ENCODE data around the gene GRK6. TPM values are rescaled to one million over a fixed set of nuclear protein-coding genes. Genes with fewer than 3 reads are reported as not detected.
A peak's percentile ranks its signal among the peaks of the same experiment; 100 is the strongest.

GRK6 gene
- total RNA-seq, 2 experiments from 2014 or later, result 186 to 192 TPM

DNA sequence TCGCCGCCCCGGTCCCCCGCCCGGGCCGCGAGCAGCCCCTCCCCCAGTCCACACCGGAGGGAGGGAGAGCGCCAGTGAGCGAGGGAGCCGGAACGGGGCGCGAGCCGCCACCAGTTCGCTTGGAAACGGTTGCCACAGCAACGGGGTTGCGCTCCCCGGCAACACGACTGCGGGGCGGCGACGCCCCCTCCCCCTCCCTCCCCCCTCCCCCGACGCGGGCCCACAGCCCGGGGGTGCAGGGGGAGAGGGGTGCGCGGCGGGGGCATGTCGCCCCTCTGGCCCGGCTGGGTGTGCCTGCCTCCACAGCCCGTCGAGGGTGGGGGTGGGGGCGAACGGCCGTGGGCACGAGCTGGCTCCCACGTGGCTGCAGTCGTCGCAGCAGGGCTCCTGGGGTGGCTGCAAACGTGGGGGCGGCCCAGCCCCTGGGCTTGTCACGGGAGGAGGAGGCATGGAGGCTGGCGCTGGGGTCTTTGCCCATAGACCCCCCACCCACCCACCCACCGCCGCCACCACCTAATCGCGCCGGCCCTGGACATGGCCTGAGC lies 20.7 kb downstream of the GRK6 start:
- intact Hi-C loops (cut with DNase I, micrococcal nuclease), result no loop called here
- H3K4me1 ChIP-seq (ENCODE audit: insufficient read depth, low read length), result peaks cover 70% of the 10 kb centered on the region
- peak; percentile 58 to 93 (median 74) for DNase-seq
- H3K36me3 ChIP-seq (ENCODE audit: insufficient read depth, low read length), result peaks cover 11% of the 10 kb centered on the region
- ChIA-PET POLR2A (interaction anchor here (0.8 to 15.3 kb wide), 11 partner anchors 7 to 910 kb away, joined by 3 to 661 read pairs (median 15); partner anchors contain the start of genes F12, GRK6, PFN3 and RNF44), CTCF (interaction anchor here (0.6 to 16.6 kb wide), 8 partner anchors 8 to 772 kb away, joined by 3 to 352 read pairs (median 7); partner anchors contain the start of genes F12, PFN3, PRELID1 and RAB24)
- peak overlapping the region; percentile 19 for H3K4me3 ChIP-seq (ENCODE audit: low read length)
- Mint-ChIP-seq H3K27me3 (no peaks in the 10 kb centered on the region), H3K9me3 (no peaks in the 10 kb centered on the region), H3K27ac (peak overlapping the region; percentile 81), H3K36me3 (ENCODE audit: low read depth) (peaks cover 28% of the 10 kb centered on the region), H3K4me3 (no peak overlapping the region), H3K4me1 (ENCODE audit: low read depth) (peaks cover 57% of the 10 kb centered on the region)
- H3K9me3 ChIP-seq (ENCODE audit: control insufficient read depth in 1 of 2, insufficient read depth in 1 of 2, low read length in 2 of 2), result no peaks in the 10 kb centered on the region
- TF ChIP-seq, protein P1, sequence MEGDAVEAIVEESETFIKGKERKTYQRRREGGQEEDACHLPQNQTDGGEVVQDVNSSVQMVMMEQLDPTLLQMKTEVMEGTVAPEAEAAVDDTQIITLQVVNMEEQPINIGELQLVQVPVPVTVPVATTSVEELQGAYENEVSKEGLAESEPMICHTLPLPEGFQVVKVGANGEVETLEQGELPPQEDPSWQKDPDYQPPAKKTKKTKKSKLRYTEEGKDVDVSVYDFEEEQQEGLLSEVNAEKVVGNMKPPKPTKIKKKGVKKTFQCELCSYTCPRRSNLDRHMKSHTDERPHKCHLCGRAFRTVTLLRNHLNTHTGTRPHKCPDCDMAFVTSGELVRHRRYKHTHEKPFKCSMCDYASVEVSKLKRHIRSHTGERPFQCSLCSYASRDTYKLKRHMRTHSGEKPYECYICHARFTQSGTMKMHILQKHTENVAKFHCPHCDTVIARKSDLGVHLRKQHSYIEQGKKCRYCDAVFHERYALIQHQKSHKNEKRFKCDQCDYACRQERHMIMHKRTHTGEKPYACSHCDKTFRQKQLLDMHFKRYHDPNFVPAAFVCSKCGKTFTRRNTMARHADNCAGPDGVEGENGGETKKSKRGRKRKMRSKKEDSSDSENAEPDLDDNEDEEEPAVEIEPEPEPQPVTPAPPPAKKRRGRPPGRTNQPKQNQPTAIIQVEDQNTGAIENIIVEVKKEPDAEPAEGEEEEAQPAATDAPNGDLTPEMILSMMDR (IDR thresholded peaks at IDR 0.05), result no peak
- H3K27me3 ChIP-seq (ENCODE audit: control insufficient read depth in 1 of 2, insufficient read depth in 2 of 2, low read length in 2 of 2), result no peaks in the 10 kb centered on the region
- ATAC-seq (ENCODE audit: poor library complexity), result peak; percentile 48
- H3K27ac ChIP-seq (ENCODE audit: low read depth in 1 of 2, low read length in 2 of 2), result peak overlapping the region in 1 of 2 donors; percentile 89

DNA sequence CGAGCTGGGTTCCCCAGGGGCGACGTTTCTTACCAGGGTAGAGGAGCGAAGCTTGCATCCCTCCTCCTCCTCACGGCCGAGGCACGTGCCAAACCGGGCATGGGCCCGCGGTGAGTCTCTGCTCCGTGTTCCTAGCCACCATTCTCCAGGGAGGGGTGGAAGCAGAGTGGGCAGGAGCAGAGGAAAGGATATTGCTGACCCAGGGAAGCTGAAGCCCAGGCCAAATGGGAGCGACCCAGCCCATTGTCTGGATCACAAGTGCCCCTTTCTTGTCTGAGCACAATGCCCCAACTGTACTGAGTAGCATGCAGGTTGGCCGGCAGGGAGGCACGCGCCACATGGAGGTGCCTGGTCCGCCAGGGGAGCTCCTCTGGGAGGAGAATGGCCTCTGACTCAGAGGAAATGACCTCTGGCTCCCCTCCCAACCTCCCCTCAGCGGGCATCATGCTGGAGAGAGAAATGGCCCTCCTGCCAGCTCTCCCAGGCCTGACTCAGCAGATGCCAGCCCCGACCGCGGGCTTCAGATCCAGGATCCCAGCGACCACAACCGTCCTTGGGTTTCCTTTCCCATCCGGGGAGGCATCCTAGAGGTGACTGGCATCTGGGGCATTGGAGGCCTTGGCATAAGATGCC lies 21.3 kb downstream of the GRK6 start:
- Histone ChIP-seq H3K27ac (ENCODE audit: low read depth in 1 of 2, low read length in 2 of 2) (no peak overlapping the region), H3K9me3 (ENCODE audit: control insufficient read depth in 1 of 2, insufficient read depth in 1 of 2, low read length in 2 of 2) (no peaks in the 10 kb centered on the region), H3K4me1 (ENCODE audit: insufficient read depth, low read length) (peaks cover 68% of the 10 kb centered on the region), H3K4me3 (ENCODE audit: low read length) (peak overlapping the region; percentile 19), H3K27me3 (ENCODE audit: control insufficient read depth in 1 of 2, insufficient read depth in 2 of 2, low read length in 2 of 2) (no peaks in the 10 kb centered on the region), H3K36me3 (ENCODE audit: insufficient read depth, low read length) (peaks cover 5% of the 10 kb centered on the region)
- Mint-ChIP-seq H3K4me3 (peak overlapping the region; percentile 71), H3K27ac (peak overlapping the region; percentile 81), H3K36me3 (ENCODE audit: low read depth) (peaks cover 22% of the 10 kb centered on the region), H3K27me3 (no peaks in the 10 kb centered on the region), H3K4me1 (ENCODE audit: low read depth) (peaks cover 57% of the 10 kb centered on the region), H3K9me3 (no peaks in the 10 kb centered on the region)
- peak in 3 of 14 experiments; percentile 23 to 66 (median 57) for DNase-seq
- intact Hi-C loops (cut with DNase I, micrococcal nuclease), result no loop called here
- TF ChIP-seq, protein P1 (IDR thresholded peaks at IDR 0.05), result no peak
- ATAC-seq (ENCODE audit: poor library complexity), result peak; percentile 2
- CTCF ChIA-PET, result interaction anchor here (0.8 to 16.6 kb wide), 8 partner anchors 7 to 144 kb away, joined by 3 to 352 read pairs (median 7); partner anchors contain the start of genes F12, PFN3, PRELID1 and RAB24
- POLR2A ChIA-PET, result interaction anchor here (0.8 to 15.3 kb wide), 8 partner anchors 8 to 84 kb away, joined by 3 to 661 read pairs (median 10); partner anchors contain the start of genes F12, GRK6 and PFN3

GRCh38 chr5:177448244-177448950 lies 21.9 kb downstream of the GRK6 start:
- Mint-ChIP-seq H3K4me3 (peak overlapping the region; percentile 71), H3K4me1 (ENCODE audit: low read depth) (peaks cover 64% of the 10 kb centered on the region), H3K9me3 (no peaks in the 10 kb centered on the region), H3K27ac (peak overlapping the region; percentile 81), H3K27me3 (no peaks in the 10 kb centered on the region), H3K36me3 (ENCODE audit: low read depth) (peaks cover 15% of the 10 kb centered on the region)
- DNase-seq (peak in 1 of 14 experiments; percentile 33), ATAC-seq (ENCODE audit: poor library complexity) (no peak)
- POLR2A ChIA-PET, result interaction anchor here (0.7 to 15.3 kb wide), 8 partner anchors 7 to 86 kb away, joined by 3 to 661 read pairs (median 10); partner anchors contain the start of genes F12, GRK6 and PFN3
- Histone ChIP-seq H3K27me3 (ENCODE audit: control insufficient read depth in 1 of 2, insufficient read depth in 2 of 2, low read length in 2 of 2) (no peaks in the 10 kb centered on the region), H3K4me1 (ENCODE audit: insufficient read depth, low read length) (peaks cover 68% of the 10 kb centered on the region), H3K27ac (ENCODE audit: low read depth in 1 of 2, low read length in 2 of 2) (no peak overlapping the region), H3K36me3 (ENCODE audit: insufficient read depth, low read length) (no peaks in the 10 kb centered on the region), H3K4me3 (ENCODE audit: low read length) (no peak overlapping the region), H3K9me3 (ENCODE audit: control insufficient read depth in 1 of 2, insufficient read depth in 1 of 2, low read length in 2 of 2) (no peaks in the 10 kb centered on the region)
- CTCF ChIA-PET, result interaction anchor here (0.9 to 16.6 kb wide), 5 partner anchors 17 to 58 kb away, joined by 3 to 352 read pairs (median 3); partner anchors contain the start of genes F12 and PFN3
- intact Hi-C loops (cut with DNase I, micrococcal nuclease), result no loop called here
- TF ChIP-seq, protein P1 (IDR thresholded peaks at IDR 0.05), result no peak

Measured in CD4-positive, alpha-beta T cell (primary cell).